ENCODE data around the gene GFOD1.

- TF ChIP-seq CTCF (IDR thresholded peaks at IDR 0.05) (no peak), POLR2A (IDR thresholded peaks at IDR 0.05) (no peak)
These were observed 179.1 kb downstream of the GFOD1 start for GRCh38 chr6:13308332-13308731.

Measured in esophagus squamous epithelium (tissue), 4 donors.